Pancreas (tissue), 10 donors: ENCODE results near the gene EML1. TPM values are rescaled to one million over a fixed set of nuclear protein-coding genes. Genes with fewer than 3 reads are reported as not detected.

Source experiments
- ATAC-seq, 4 donors: fragments of 200-7000 bp; cut with Tn5 transposase; one replicate each; pipeline versions ENCODE4 v1.8.0 to v1.9.1; 2020; ENCODE audit warnings: mild to moderate bottlenecking in 4 of 4, moderate library complexity in 4 of 4
- DNase-seq, 6 donors: peaks; one replicate each; pipeline ENCODE4 v3.0.0-alpha.2; 2020
- FAIRE-seq: peaks from 2 replicates; lab custom pipeline; 2012; peaks lifted over from hg19 to GRCh38; lab: Jason Lieb, UNC
- H3K27ac ChIP-seq, 4 donors: fragments of 200-600 bp; sonication (generic); 1 replicate in 3 of 4; 2 replicates in 1 of 4; pipeline versions ENCODE4 v1.5.0 to v1.8.0; 2020
- H3K27me3 ChIP-seq, 4 donors: fragments of 200-600 bp; one replicate each; pipeline ENCODE4 v1.8.0; 2021
- H3K36me3 ChIP-seq, 3 donors: fragments of 200-600 bp; sonication (generic) in 1 of 3; one replicate each; pipeline versions ENCODE4 v1.5.0 to v1.8.0; 2020 to 2021
- H3K4me1 ChIP-seq, 3 donors: fragments of 200-600 bp; one replicate each; pipeline ENCODE4 v1.8.0; 2021
- H3K4me3 ChIP-seq, 4 donors: fragments of 200-600 bp; sonication (generic) in 2 of 4; one replicate each; pipeline versions ENCODE4 v1.5.0 to v1.8.0; 2020 to 2021
- H3K9me3 ChIP-seq, 4 donors: fragments of 200-600 bp; one replicate each; pipeline ENCODE4 v1.8.0; 2021
- WGBS, 2 donors: extraction: QIAGEN DNeasy Blood & Tissue Kit; methylation state at CpG; one replicate each; pipeline ENCODE4 v1.1.7; 2013; 5-methylcytosine and 5-hydroxymethylcytosine counted together
- intact Hi-C, 3 donors: fragments of 100-400 bp; cut with DNase I; formaldehyde crosslinking; loops; one replicate each; pipeline versions ENCODE4 v1.11.1 to v1.14.2; 2022
- polyA plus RNA-seq, 2 donors: library from polyadenylated mRNA; stranded (reverse); fragments of 200-250 nt; gene quantifications; one replicate each; pipeline ENCODE4 v1.2.3, GENCODE V29; 2013
- total RNA-seq, 6 donors: library from RNA; stranded (reverse); fragmentation: NEBNext Ultra II Directional in 4 of 6; extraction: Animal tissue kit (Norgen Biotek cat#: 25700) in 4 of 6; gene quantifications; one replicate each; pipeline versions ENCODE4 v1.2.1 to v1.2.4, GENCODE V29; 2021 to 2023
- TF ChIP-seq, protein P1 (sequence below), 4 donors: fragments of 200-600 bp; sonication (generic) in 3 of 4; IDR thresholded peaks; one replicate each; pipeline versions ENCODE4 v1.5.0 to v1.8.0; 2021; ENCODE audit warnings: antibody characterized with exemption in 4 of 4
- donor health status: healthy with polysubstance abuse.
- donor health status: DM: no; HTN: no; CAD: no; lungs with moderate emphysema.
- donor health status: DM: no; HTN: no; CAD: no.
- donor health status: control.
- donor health status: control.
- donor health status: Bipolar disorder and iron deficiency.
- donor health status: DM: yes; HTN: yes; CAD: no.
- donor health status: DM: no; HTN: no; CAD: no.
- donor health status: DM: no; HTN: no; CAD: no.
- donor health status: DM: yes; HTN: yes; CAD: no.

The EML1 gene
- total and polyA plus RNA-seq, 8 donors: 3.8 to 13.4 (median 9.7) TPM

GRCh38 chr14:99939421-99939820 lies 146.2 kb downstream of the EML1 start:
- WGBS, 2 donors: 91 to 94% methylated on average over 17 of the region's 17 CpGs
- Histone ChIP-seq H3K27me3 (no peaks in the 10 kb centered on the region), H3K27ac (no peak overlapping the region), H3K36me3 (peaks cover 0 to 5% (median 0%) of the 10 kb centered on the region in 3 donors), H3K4me1 (no peaks in the 10 kb centered on the region), H3K4me3 (no peak overlapping the region), H3K9me3 (no peaks in the 10 kb centered on the region)
- no peak for DNase-seq
- intact Hi-C loops: no loop called here
- no peak for FAIRE-seq
- TF ChIP-seq, protein P1, sequence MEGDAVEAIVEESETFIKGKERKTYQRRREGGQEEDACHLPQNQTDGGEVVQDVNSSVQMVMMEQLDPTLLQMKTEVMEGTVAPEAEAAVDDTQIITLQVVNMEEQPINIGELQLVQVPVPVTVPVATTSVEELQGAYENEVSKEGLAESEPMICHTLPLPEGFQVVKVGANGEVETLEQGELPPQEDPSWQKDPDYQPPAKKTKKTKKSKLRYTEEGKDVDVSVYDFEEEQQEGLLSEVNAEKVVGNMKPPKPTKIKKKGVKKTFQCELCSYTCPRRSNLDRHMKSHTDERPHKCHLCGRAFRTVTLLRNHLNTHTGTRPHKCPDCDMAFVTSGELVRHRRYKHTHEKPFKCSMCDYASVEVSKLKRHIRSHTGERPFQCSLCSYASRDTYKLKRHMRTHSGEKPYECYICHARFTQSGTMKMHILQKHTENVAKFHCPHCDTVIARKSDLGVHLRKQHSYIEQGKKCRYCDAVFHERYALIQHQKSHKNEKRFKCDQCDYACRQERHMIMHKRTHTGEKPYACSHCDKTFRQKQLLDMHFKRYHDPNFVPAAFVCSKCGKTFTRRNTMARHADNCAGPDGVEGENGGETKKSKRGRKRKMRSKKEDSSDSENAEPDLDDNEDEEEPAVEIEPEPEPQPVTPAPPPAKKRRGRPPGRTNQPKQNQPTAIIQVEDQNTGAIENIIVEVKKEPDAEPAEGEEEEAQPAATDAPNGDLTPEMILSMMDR (IDR thresholded peaks at IDR 0.05): no peak
- no peak for ATAC-seq

GRCh38 chr14:99940064-99940463 lies 146.9 kb downstream of the EML1 start:
- FAIRE-seq (no peak), ATAC-seq (no peak), DNase-seq (no peak)
- Histone ChIP-seq H3K9me3 (no peaks in the 10 kb centered on the region), H3K27ac (no peak overlapping the region), H3K4me3 (no peak overlapping the region), H3K27me3 (no peaks in the 10 kb centered on the region), H3K4me1 (no peaks in the 10 kb centered on the region), H3K36me3 (peaks cover 0 to 5% (median 0%) of the 10 kb centered on the region in 3 donors)
- intact Hi-C loops: no loop called here
- TF ChIP-seq, protein P1 (IDR thresholded peaks at IDR 0.05): no peak
- WGBS, 2 donors: 92 to 95% methylated on average over 15 of the region's 15 CpGs

- Histone ChIP-seq H3K4me1 (no peaks in the 10 kb centered on the region), H3K36me3 (peaks cover 0 to 5% (median 0%) of the 10 kb centered on the region in 3 donors), H3K27me3 (no peaks in the 10 kb centered on the region), H3K4me3 (no peak overlapping the region), H3K9me3 (no peaks in the 10 kb centered on the region), H3K27ac (no peak overlapping the region)
- DNase-seq (no peak), FAIRE-seq (no peak), ATAC-seq (no peak)
- TF ChIP-seq, protein P1 (IDR thresholded peaks at IDR 0.05): no peak
- intact Hi-C loops: no loop called here
- WGBS, 2 donors: 38 to 40% methylated on average over 1 of the region's 1 CpG
These were observed 148.0 kb downstream of the EML1 start for GRCh38 chr14:99941211-99941610.

GRCh38 chr14:99943620-99944019 lies 150.4 kb downstream of the EML1 start:
- FAIRE-seq (no peak), ATAC-seq (no peak), DNase-seq (no peak)
- Histone ChIP-seq H3K4me1 (peaks cover 0 to 23% (median 0%) of the 10 kb centered on the region in 3 donors), H3K9me3 (no peaks in the 10 kb centered on the region), H3K4me3 (no peak overlapping the region), H3K36me3 (no peaks in the 10 kb centered on the region), H3K27me3 (no peaks in the 10 kb centered on the region), H3K27ac (no peak overlapping the region)
- 81% methylated on average over 9 of the region's 9 CpGs for WGBS, 2 donors
- intact Hi-C loops: no loop called here
- TF ChIP-seq, protein P1 (IDR thresholded peaks at IDR 0.05): no peak

DNA sequence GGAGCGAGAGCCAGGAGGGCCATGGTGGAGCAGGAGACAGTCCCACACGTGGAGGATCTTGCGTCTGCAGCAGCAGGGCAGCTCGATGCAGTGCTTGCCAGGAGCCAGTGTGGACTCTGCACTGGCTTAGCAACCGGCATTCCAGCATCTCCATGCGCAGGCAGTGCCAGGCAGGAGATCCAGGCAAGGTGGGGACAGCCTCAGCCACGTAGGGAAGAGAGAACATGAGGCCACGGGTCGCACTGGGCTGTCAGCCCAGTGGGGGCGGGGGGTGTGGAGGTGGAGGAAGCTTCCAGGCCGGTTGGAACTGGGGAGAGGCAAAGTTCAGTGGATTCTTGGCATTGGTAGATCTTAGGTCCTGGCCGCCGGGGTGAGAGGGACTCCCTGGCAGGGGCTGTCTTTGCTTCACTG lies 151.0 kb downstream of the EML1 start:
- Histone ChIP-seq H3K4me1 (peaks cover 0 to 26% (median 0%) of the 10 kb centered on the region in 3 donors), H3K9me3 (no peaks in the 10 kb centered on the region), H3K4me3 (no peak overlapping the region), H3K27ac (peak overlapping the region in 1 of 4 donors; percentile 12), H3K36me3 (no peaks in the 10 kb centered on the region), H3K27me3 (no peaks in the 10 kb centered on the region)
- WGBS, 2 donors: 47 to 57% methylated on average over 13 of the region's 13 CpGs
- TF ChIP-seq, protein P1 (IDR thresholded peaks at IDR 0.05): no peak
- intact Hi-C loops: no loop called here
- no peak for DNase-seq
- no peak for FAIRE-seq
- ATAC-seq: peak in 3 of 4 donors; percentile 19 to 51 (median 29)
